SU-DHL-6 (cell line): Measurements from ENCODE around the gene NEU3.
"Not testable (repeated sequence)": the region's sequence is repeated elsewhere in the genome, so short reads cannot be mapped to it uniquely, and the experiment has no call there.

Experiments
- H2AFZ ChIP-seq: fragments of 200-600 bp; sonication (generic); 2 replicates; pipeline ENCODE4 v1.6.1; 2014; ENCODE audit warnings: low read depth, mild to moderate bottlenecking, moderate library complexity, mixed read lengths, antibody characterized with exemption, low read length; ENCODE audit not compliant: severe bottlenecking
- H3F3A ChIP-seq: fragments of 200-600 bp; shearing (Covaris generic); 2 replicates; pipeline ENCODE4 v1.6.0; 2016; ENCODE audit warnings: antibody characterized with exemption, mild to moderate bottlenecking; ENCODE audit not compliant: insufficient read depth
- H3K27ac ChIP-seq: fragments of 200-600 bp; sonication (generic); 2 replicates; pipeline ENCODE4 v1.5.1; 2016; ENCODE audit warnings: low read depth, mild to moderate bottlenecking, low read length, moderate library complexity, mixed read lengths
- H3K27me3 ChIP-seq: fragments of 200-600 bp; sonication (generic), shearing (Covaris generic); 2 replicates; pipeline ENCODE4 v1.6.0; 2014; ENCODE audit warnings: mild to moderate bottlenecking, low read length
- H3K36me3 ChIP-seq: fragments of 200-600 bp; sonication (generic); 2 replicates; pipeline ENCODE4 v1.6.1; 2014; ENCODE audit warnings: mild to moderate bottlenecking, low read length, mixed read lengths
- H3K4me2 ChIP-seq: fragments of 300-600, 200-600 bp; shearing (Covaris generic), sonication (generic); 2 replicates; pipeline ENCODE4 v1.6.0; 2014; ENCODE audit warnings: low read length, low read depth, mild to moderate bottlenecking; ENCODE audit not compliant: poor library complexity, severe bottlenecking
- H3K4me3 ChIP-seq: fragments of 200-600 bp; sonication (generic); 2 replicates; pipeline ENCODE4 v1.5.1; 2014; ENCODE audit warnings: antibody characterized with exemption, low read length, mild to moderate bottlenecking, mixed read lengths; ENCODE audit not compliant: insufficient read depth, poor library complexity, severe bottlenecking
- H3K79me2 ChIP-seq: fragments of 200-600 bp; sonication (generic); 2 replicates; pipeline ENCODE4 v1.6.1; 2014; ENCODE audit warnings: mild to moderate bottlenecking, low read length, moderate library complexity; ENCODE audit not compliant: insufficient read depth
- H3K9ac ChIP-seq: fragments of 200-600 bp; sonication (generic); 2 replicates; pipeline ENCODE4 v1.7.0; 2014; ENCODE audit warnings: mild to moderate bottlenecking, low read length
- H3K9me2 ChIP-seq: fragments of 200-600 bp; sonication (generic); replicated peaks from 2 replicates; pipeline ENCODE4 v1.6.1; 2014; ENCODE audit warnings: low read length; ENCODE audit not compliant: insufficient read depth
- H3K9me3 ChIP-seq: fragments of 200-600 bp; sonication (generic); 2 replicates; pipeline ENCODE4 v1.6.1; 2014; ENCODE audit warnings: low read length, mixed read lengths; ENCODE audit not compliant: insufficient read depth
- H4K20me1 ChIP-seq: fragments of 200-600 bp; sonication (generic); 2 replicates; pipeline ENCODE4 v1.6.1; 2014; ENCODE audit warnings: low read depth, mild to moderate bottlenecking, antibody characterized with exemption, low read length, moderate library complexity, mixed read lengths
- EZH2phosphoT487 ChIP-seq: fragments of 200-600 bp; sonication (generic), shearing (Covaris generic); conservative IDR thresholded peaks from 2 replicates; pipeline ENCODE4 v1.6.1; 2018; ENCODE audit warnings: mild to moderate bottlenecking, antibody characterized with exemption, low read length, moderate library complexity, mixed read lengths
- TF ChIP-seq, protein P1 (sequence below): fragments of 200-600 bp; sonication (generic); IDR thresholded peaks from one replicate; pipeline ENCODE4 v1.5.1; 2017; ENCODE audit warnings: antibody characterized with exemption, mild to moderate bottlenecking, low read length, moderate library complexity; ENCODE audit not compliant: insufficient read depth, poor library complexity, severe bottlenecking

The NEU3 gene

DNA sequence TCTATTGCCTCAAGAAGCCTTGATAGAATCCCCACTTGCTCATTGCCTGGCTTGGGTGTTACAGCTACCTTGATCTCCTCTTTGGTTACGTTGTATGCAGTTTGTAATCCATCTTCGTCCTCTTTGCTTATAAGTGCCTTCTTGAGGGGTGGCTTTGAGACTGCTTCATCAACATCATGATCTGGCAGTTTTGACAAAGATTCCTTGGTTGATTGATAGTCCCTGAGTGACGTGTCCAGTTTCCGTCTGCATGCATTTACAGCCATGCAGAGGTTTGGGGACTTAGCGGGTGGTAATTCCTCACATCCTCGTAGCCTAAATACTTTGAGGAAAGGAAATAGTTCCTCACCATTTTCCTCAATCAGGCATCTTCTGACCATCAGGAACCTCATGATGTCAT is 23.1 kb downstream of the NEU3 start:
- Histone ChIP-seq H3K4me3 (no peak overlapping the region), H3K9ac (no peak overlapping the region), H3F3A (no peaks in the 10 kb centered on the region), H3K27ac (no peak overlapping the region), H3K9me2 (no peaks in the 10 kb centered on the region), H3K36me3 (peaks cover 3% of the 10 kb centered on the region; the same call in 1 of the 2 replicates), H4K20me1 (no peaks in the 10 kb centered on the region), H3K4me2 (no peak overlapping the region), H3K79me2 (no peaks in the 10 kb centered on the region), H3K9me3 (no peaks in the 10 kb centered on the region), H3K27me3 (no peaks in the 10 kb centered on the region), H2AFZ (no peak overlapping the region)
- no peak for TF ChIP-seq EZH2phosphoT487
- TF ChIP-seq, protein P1, sequence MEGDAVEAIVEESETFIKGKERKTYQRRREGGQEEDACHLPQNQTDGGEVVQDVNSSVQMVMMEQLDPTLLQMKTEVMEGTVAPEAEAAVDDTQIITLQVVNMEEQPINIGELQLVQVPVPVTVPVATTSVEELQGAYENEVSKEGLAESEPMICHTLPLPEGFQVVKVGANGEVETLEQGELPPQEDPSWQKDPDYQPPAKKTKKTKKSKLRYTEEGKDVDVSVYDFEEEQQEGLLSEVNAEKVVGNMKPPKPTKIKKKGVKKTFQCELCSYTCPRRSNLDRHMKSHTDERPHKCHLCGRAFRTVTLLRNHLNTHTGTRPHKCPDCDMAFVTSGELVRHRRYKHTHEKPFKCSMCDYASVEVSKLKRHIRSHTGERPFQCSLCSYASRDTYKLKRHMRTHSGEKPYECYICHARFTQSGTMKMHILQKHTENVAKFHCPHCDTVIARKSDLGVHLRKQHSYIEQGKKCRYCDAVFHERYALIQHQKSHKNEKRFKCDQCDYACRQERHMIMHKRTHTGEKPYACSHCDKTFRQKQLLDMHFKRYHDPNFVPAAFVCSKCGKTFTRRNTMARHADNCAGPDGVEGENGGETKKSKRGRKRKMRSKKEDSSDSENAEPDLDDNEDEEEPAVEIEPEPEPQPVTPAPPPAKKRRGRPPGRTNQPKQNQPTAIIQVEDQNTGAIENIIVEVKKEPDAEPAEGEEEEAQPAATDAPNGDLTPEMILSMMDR: no peak

DNA sequence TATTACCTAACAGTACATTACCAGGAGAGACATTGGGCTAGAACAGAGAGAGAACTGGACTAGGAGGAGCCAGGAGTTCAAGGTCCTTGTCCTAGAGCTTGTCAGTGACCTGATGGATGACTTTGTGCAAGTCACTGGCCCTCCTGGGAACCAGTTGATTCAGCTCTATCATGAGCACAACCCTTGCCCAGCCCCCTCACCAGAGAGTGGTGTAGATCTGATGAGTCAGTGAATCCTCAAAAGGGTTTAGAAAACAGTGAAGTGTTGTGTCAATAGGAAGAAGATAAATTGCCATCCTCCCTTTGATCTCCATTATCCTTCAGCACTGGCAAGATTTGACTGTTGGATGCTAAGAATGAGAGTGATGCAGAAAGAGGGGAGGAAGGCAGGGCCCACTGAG is 24.3 kb downstream of the NEU3 start:
- Histone ChIP-seq H3K9ac (no peak overlapping the region), H3K27me3 (no peaks in the 10 kb centered on the region), H4K20me1 (no peaks in the 10 kb centered on the region), H3F3A (no peaks in the 10 kb centered on the region), H3K27ac (no peak overlapping the region), H2AFZ (no peak overlapping the region), H3K4me3 (no peak overlapping the region), H3K36me3 (no peaks in the 10 kb centered on the region), H3K9me3 (no peaks in the 10 kb centered on the region), H3K4me2 (no peak overlapping the region), H3K9me2 (no peaks in the 10 kb centered on the region), H3K79me2 (no peaks in the 10 kb centered on the region)
- no peak for TF ChIP-seq EZH2phosphoT487
- TF ChIP-seq, protein P1: no peak

DNA sequence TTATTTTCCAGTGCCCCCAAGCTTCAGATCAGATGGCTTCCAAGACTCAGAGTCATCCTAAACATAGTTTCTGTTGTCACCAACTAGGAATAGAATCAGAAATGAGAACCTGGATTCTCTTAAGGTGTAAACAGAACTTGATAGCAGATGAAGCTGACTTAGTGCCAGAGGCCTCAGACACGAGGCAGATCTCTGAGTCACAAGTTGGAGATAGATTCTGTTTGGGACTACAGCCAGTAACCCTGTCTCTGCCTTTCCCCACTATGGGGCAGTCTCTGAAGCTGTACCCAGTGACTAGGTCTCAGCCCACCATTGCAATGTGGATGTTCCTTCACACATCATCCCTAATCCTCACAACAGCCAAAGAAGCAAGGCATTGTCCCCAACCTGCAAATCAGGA is 25.4 kb downstream of the NEU3 start:
- Histone ChIP-seq H4K20me1 (no peaks in the 10 kb centered on the region), H3K27me3 (no peaks in the 10 kb centered on the region), H3K36me3 (no peaks in the 10 kb centered on the region), H3K9me2 (no peaks in the 10 kb centered on the region), H3K79me2 (no peaks in the 10 kb centered on the region), H3K9ac (no peak overlapping the region), H3K4me2 (no peak overlapping the region), H2AFZ (no peak overlapping the region), H3K4me3 (no peak overlapping the region), H3F3A (no peaks in the 10 kb centered on the region), H3K9me3 (no peaks in the 10 kb centered on the region), H3K27ac (no peak overlapping the region)
- TF ChIP-seq EZH2phosphoT487: no peak
- TF ChIP-seq, protein P1: no peak

DNA sequence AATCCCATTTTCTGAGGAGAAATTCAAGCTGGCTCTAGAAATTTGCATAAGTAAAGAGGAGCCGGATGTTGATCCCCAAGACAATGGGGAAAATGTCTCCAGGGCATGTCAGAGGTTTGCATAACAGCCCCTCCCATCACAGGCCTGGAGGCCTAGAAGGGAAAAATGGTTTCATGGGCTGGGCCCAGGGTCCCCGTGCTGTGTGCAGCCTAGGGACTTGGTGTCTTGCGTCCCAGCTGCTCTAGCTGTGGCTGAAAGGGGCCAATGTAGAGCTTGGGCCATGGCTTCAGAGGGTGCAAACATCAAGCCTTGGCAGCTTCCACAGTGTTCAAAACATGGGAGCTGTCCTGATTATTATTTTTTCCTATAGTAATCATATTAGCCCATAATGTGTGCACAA is 30.5 kb downstream of the NEU3 start:
- H4K20me1 ChIP-seq, H3K4me2 ChIP-seq, H3K9ac ChIP-seq, H3K79me2 ChIP-seq, H3F3A ChIP-seq, H3K27me3 ChIP-seq, H3K9me2 ChIP-seq, H3K4me3 ChIP-seq, H2AFZ ChIP-seq, H3K27ac ChIP-seq, H3K36me3 ChIP-seq, H3K9me3 ChIP-seq: not testable (repeated sequence)

DNA sequence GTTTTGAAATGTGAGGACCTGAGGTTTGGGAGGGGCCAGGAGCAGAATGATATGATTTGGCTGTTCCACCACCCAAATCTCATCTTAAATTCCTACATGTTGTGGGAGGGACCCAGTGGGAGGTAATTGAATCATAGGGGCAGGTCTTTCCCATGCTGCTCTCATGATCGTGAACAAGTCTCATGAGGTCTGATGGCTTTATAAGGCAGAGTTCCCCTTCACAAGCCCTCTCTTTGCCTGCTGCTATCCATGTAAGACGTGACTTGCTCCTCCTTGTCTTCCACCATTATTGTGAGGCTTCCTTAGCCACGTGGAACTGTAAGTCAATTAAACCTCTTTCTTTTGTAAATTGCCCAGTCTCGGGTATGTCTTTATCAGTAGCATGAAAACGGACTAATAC is 31.6 kb downstream of the NEU3 start:
- H4K20me1 ChIP-seq, H3K9me2 ChIP-seq, H3K4me2 ChIP-seq: not testable (repeated sequence)

More for the DNA sequence above, 31.6 kb downstream of the NEU3 start:
- H3K4me3 ChIP-seq, H3K27ac ChIP-seq, H3K36me3 ChIP-seq, H2AFZ ChIP-seq, H3K9me3 ChIP-seq, H3K79me2 ChIP-seq, H3K27me3 ChIP-seq, H3F3A ChIP-seq, H3K9ac ChIP-seq: not testable (repeated sequence)
